Natural killer cell (primary cell): ENCODE measurements around the gene OSBP2. TPM values are rescaled to one million over a fixed set of nuclear protein-coding genes. Genes with fewer than 3 reads are reported as not detected.
"Not testable (repeated sequence)": the region's sequence is repeated elsewhere in the genome, so short reads cannot be mapped to it uniquely, and the experiment has no call there.

Source experiments
- ATAC-seq, 3 donors: fragments of 150-1000 bp in 2 of 3; fragments of 200-7000 bp in 1 of 3; cut with Tn5 transposase; 1 replicate in 1 of 3; 2 replicates in 2 of 3; pipeline ENCODE4 v1.10.0; 2021; ENCODE audit warnings: mild to moderate bottlenecking in 2 of 3, moderate library complexity in 2 of 3
- DNase-seq, 2 donors: peaks; one replicate each; pipeline versions ENCODE4 v3.0.0 to v3.0.0-alpha.2; 2013 to 2021; ENCODE audit warnings: mixed read lengths in 1 of 2
- H3K27ac ChIP-seq: one replicate; pipeline ENCODE4 v1.5.1; 2013; ENCODE audit warnings: mild to moderate bottlenecking, low read length
- H3K27me3 ChIP-seq: one replicate; pipeline ENCODE4 v1.6.1; 2013; ENCODE audit warnings: low read length; ENCODE audit not compliant: control insufficient read depth, insufficient read depth
- H3K36me3 ChIP-seq: one replicate; pipeline ENCODE4 v1.6.1; 2013; ENCODE audit warnings: low read length; ENCODE audit not compliant: control insufficient read depth, insufficient read depth
- H3K4me1 ChIP-seq: one replicate; pipeline ENCODE4 v1.6.1; 2013; ENCODE audit warnings: low read length; ENCODE audit not compliant: control insufficient read depth, insufficient read depth
- H3K4me3 ChIP-seq: one replicate; pipeline ENCODE4 v1.5.1; 2013; ENCODE audit warnings: low read length
- H3K9me3 ChIP-seq: one replicate; pipeline ENCODE4 v1.6.1; 2013; ENCODE audit warnings: low read length; ENCODE audit not compliant: control insufficient read depth, insufficient read depth
- H3K27ac Mint-ChIP-seq, 2 donors: one replicate each; pipeline ENCODE4 v1.8.0; 2022; ENCODE audit warnings: mild to moderate bottlenecking in 2 of 2, mixed read lengths in 2 of 2, moderate library complexity in 1 of 2
- H3K27me3 Mint-ChIP-seq, 2 donors: one replicate each; pipeline ENCODE4 v1.8.0; 2022; ENCODE audit warnings: low read depth in 2 of 2, mixed read lengths in 2 of 2
- H3K36me3 Mint-ChIP-seq: one replicate; pipeline ENCODE4 v1.8.0; 2022; ENCODE audit warnings: mixed read lengths
- H3K4me1 Mint-ChIP-seq, 2 donors: one replicate each; pipeline ENCODE4 v1.8.0; 2022; ENCODE audit warnings: mixed read lengths in 2 of 2
- H3K4me3 Mint-ChIP-seq: one replicate; pipeline ENCODE4 v1.8.0; 2022; ENCODE audit warnings: mild to moderate bottlenecking, moderate library complexity, mixed read lengths
- H3K9me3 Mint-ChIP-seq, 2 donors: one replicate each; pipeline ENCODE4 v1.8.0; 2022; ENCODE audit warnings: mixed read lengths in 2 of 2
- WGBS: methylation state at CpG from one replicate; pipeline ENCODE4 v1.1.7; 2013; ENCODE audit warnings: missing lambda C conversion rate; ENCODE audit not compliant: insufficient coverage; 5-methylcytosine and 5-hydroxymethylcytosine counted together
- intact Hi-C: fragments of 100-400 bp; cut with micrococcal nuclease; formaldehyde crosslinking; loops from one replicate; pipeline ENCODE4 v1.14.2; 2022
- total RNA-seq, 4 donors: library from RNA; stranded (reverse); fragments of 120-200 nt in 1 of 4; gene quantifications; one replicate each; pipeline versions ENCODE4 v1.2.3 to v1.2.4, GENCODE V29; 2013 to 2022
- TF ChIP-seq, protein P1 (sequence below): fragments of 200-600 bp; IDR thresholded peaks from one replicate; pipeline ENCODE4 v1.8.0; 2022; ENCODE audit warnings: antibody characterized with exemption

Gene OSBP2
- total RNA-seq, 3 donors from 2014 or later (not counting 1 experiment from before 2014, with no cell fraction given), result 0.65 to 1.2 (median 0.79) TPM

DNA sequence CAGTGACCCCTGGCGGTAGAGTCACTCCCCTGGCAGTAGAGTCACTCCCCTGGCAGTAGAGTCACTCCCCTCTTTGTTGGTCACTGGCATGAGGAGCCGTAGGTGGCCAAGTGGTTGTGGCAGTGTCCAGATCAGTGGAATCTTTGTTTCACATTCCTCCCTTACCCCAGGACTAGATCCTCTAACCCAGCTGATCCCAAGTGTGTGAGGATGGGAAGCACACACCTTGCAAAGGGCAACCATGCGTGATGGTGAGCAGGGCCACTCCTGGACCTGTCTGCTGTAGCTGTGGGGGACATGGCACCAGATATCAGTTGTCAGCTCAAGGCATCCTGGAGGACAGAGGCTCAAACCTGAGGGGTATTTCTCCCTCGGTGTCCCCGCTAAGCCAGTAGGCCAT, 37.8 kb downstream of the OSBP2 start:
- DNase-seq (no peak), ATAC-seq (no peak)
- TF ChIP-seq, protein P1, sequence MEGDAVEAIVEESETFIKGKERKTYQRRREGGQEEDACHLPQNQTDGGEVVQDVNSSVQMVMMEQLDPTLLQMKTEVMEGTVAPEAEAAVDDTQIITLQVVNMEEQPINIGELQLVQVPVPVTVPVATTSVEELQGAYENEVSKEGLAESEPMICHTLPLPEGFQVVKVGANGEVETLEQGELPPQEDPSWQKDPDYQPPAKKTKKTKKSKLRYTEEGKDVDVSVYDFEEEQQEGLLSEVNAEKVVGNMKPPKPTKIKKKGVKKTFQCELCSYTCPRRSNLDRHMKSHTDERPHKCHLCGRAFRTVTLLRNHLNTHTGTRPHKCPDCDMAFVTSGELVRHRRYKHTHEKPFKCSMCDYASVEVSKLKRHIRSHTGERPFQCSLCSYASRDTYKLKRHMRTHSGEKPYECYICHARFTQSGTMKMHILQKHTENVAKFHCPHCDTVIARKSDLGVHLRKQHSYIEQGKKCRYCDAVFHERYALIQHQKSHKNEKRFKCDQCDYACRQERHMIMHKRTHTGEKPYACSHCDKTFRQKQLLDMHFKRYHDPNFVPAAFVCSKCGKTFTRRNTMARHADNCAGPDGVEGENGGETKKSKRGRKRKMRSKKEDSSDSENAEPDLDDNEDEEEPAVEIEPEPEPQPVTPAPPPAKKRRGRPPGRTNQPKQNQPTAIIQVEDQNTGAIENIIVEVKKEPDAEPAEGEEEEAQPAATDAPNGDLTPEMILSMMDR, result no peak
- no peaks in the 10 kb centered on the region for H3K9me3 Mint-ChIP-seq
- H3K9me3 ChIP-seq, result no peaks in the 10 kb centered on the region
- no peaks in the 10 kb centered on the region for H3K4me1 ChIP-seq
- no peaks in the 10 kb centered on the region for H3K36me3 ChIP-seq
- H3K36me3 Mint-ChIP-seq, result no peaks in the 10 kb centered on the region
- H3K27ac ChIP-seq, result no peak overlapping the region
- no peak overlapping the region for H3K4me3 ChIP-seq
- no peak overlapping the region for H3K27ac Mint-ChIP-seq
- H3K4me3 Mint-ChIP-seq, result no peak overlapping the region
- 90% methylated on average over 5 of the region's 5 CpGs for WGBS
- no peaks in the 10 kb centered on the region for H3K27me3 ChIP-seq
- H3K4me1 Mint-ChIP-seq, result no peaks in the 10 kb centered on the region
- intact Hi-C loops, result no loop called here
- peaks cover 0 to 6% of the 10 kb centered on the region in 2 donors for H3K27me3 Mint-ChIP-seq

DNA sequence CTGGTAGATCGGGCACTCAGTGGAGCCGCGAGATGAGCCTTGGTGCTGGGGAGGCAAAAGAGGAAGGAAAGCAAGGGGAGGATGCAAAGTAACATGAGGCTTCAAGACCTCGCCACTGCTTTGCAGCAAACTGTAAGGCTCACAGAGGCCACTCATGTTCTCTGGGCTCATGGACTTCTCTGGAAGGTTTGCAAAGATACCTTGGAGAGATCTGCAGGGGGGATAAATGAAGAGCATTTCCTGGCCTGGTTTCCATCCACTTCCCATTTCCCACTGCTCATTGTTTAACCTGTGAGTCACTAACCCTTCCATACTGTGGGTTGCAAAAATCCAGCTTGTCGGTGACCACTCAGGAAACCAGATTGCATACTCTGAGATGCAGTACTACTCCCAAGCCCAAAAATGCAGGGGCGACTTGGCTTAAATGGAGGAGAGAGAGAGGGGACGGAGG, 38.5 kb downstream of the OSBP2 start:
- no peak overlapping the region for H3K27ac Mint-ChIP-seq
- no peak overlapping the region for H3K27ac ChIP-seq
- H3K4me3 ChIP-seq, result no peak overlapping the region
- 35% methylated on average over 7 of the region's 7 CpGs for WGBS
- H3K4me3 Mint-ChIP-seq, result no peak overlapping the region
- ATAC-seq (no peak), DNase-seq (no peak)
- H3K36me3 ChIP-seq, result no peaks in the 10 kb centered on the region
- no peaks in the 10 kb centered on the region for H3K4me1 Mint-ChIP-seq
- no peaks in the 10 kb centered on the region for H3K27me3 ChIP-seq
- no peaks in the 10 kb centered on the region for H3K36me3 Mint-ChIP-seq
- intact Hi-C loops, result no loop called here
- TF ChIP-seq, protein P1, result no peak
- H3K9me3 ChIP-seq, result no peaks in the 10 kb centered on the region
- H3K9me3 Mint-ChIP-seq, result no peaks in the 10 kb centered on the region
- H3K27me3 Mint-ChIP-seq, result peaks cover 0 to 9% of the 10 kb centered on the region in 2 donors
- no peaks in the 10 kb centered on the region for H3K4me1 ChIP-seq

DNA sequence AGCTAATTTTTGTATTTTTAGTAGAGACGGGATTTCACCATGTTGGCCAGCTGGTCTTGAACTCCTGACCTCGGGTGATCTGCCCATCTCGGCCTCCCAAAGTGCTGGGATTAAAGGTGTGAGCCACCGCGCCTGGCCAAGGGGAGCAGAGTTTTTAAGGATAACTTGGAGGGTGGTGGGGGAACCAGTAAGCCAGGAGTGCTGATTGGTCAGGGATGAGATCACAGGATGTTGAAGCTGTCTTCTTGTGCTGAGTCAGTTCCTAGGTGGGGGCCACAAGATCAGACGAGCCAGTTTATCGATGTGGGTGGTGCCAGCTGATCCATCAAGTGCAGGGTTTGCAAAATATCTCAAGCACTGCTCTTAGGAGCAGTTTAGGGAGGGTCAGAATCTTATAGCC, 45.3 kb downstream of the OSBP2 start:
- H3K27me3 Mint-ChIP-seq, result peaks cover 7 to 17% of the 10 kb centered on the region in 2 donors
- H3K9me3 Mint-ChIP-seq, DNase-seq, H3K4me1 Mint-ChIP-seq, H3K36me3 ChIP-seq, H3K27ac Mint-ChIP-seq, H3K4me1 ChIP-seq, H3K4me3 Mint-ChIP-seq, ATAC-seq, H3K27ac ChIP-seq, intact Hi-C loops, H3K36me3 Mint-ChIP-seq, H3K9me3 ChIP-seq, H3K4me3 ChIP-seq, H3K27me3 ChIP-seq: not testable (repeated sequence)
- WGBS, result 68% methylated on average over 7 of the region's 7 CpGs

DNA sequence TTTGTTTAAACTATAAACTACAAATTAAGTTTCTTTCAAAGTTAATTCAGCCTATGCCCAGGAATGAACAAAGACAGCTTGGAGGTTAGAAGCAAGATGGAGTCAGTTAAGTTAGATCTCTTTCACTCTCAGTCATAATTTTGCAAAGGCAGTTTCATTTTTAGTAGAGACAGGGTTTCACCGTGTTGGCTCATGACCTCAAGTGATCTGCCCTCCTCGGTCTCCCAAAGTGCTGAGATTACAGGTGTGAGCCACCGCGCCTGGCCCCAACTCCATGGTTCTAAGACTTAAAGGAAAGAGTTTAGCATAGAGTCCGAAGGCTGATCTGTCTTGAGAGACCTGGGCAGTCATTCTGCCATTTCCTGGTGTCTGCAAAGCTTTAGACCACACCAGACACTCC, 45.8 kb downstream of the OSBP2 start:
- H3K4me1 Mint-ChIP-seq, intact Hi-C loops, H3K9me3 ChIP-seq, H3K4me3 ChIP-seq, H3K27ac Mint-ChIP-seq, H3K36me3 ChIP-seq, H3K4me1 ChIP-seq, H3K9me3 Mint-ChIP-seq, DNase-seq, H3K36me3 Mint-ChIP-seq, H3K27ac ChIP-seq, ATAC-seq, H3K27me3 ChIP-seq, H3K4me3 Mint-ChIP-seq: not testable (repeated sequence)
- peaks cover 9 to 17% of the 10 kb centered on the region in 2 donors for H3K27me3 Mint-ChIP-seq
- WGBS, result 80% methylated on average over 5 of the region's 5 CpGs
